Neural progenitor cell (in vitro differentiated cells): ENCODE results near the gene GAR1.

Experiments used
- CTCF ChIP-seq: fragments of 200-600 bp; sonication (generic); IDR thresholded peaks from 2 replicates; pipeline ENCODE4 v1.5.1; 2017; ENCODE audit warnings: antibody characterized with exemption, mild to moderate bottlenecking
- EZH2 ChIP-seq: fragments of 200-600 bp; sonication (generic); IDR thresholded peaks from 2 replicates; pipeline ENCODE4 v1.6.1; 2017; ENCODE audit warnings: antibody characterized with exemption, mild to moderate bottlenecking, moderate library complexity
- EZH2phosphoT487 ChIP-seq: fragments of 200-600 bp; sonication (generic); IDR thresholded peaks from 2 replicates; pipeline ENCODE4 v1.6.1; 2017; ENCODE audit warnings: antibody characterized with exemption

GRCh38 chr4:109801895-109802319, 13.7 kb upstream of the GAR1 start, which contains the start of gene CFI:
- TF ChIP-seq CTCF (no peak), EZH2phosphoT487 (no peak), EZH2 (no peak)
